Loucy (cell line): Measurements from ENCODE around the gene CCIN.

Source experiments
- CTCF ChIP-seq: fragments of 200-600 bp; sonication (generic); conservative IDR thresholded peaks from 2 replicates; pipeline ENCODE4 v1.5.1; 2014; ENCODE audit warnings: mild to moderate bottlenecking, antibody characterized with exemption, low read length
- EZH2phosphoT487 ChIP-seq: fragments of 200-600 bp; IDR thresholded peaks from 2 replicates; pipeline ENCODE4 v1.6.1; 2018; ENCODE audit warnings: antibody characterized with exemption, mild to moderate bottlenecking, moderate library complexity, borderline replicate concordance

DNA sequence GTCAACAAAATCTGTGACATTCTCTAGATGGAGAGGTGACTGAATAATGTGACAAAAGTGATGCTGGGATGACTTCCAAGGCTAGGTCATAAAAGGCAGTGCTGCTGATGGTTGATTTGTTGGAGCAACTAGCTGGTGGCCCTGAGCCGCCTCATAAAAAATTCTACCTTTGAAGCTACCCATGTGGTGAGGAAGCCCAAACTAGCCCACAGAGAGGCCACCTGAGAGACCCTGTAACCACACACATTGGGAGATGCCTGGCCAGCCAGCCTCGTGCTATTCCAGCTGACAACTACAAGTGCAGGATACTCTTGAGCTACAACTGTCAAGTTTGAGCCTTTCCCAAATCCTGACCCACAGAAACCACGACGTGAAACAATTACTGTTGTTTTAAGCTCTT is 44.2 kb downstream of the CCIN start:
- TF ChIP-seq EZH2phosphoT487 (no peak), CTCF (no peak)
